IPS DF 6.9 (cell line): Measurements from ENCODE around the gene TRAPPC12.
"Not testable (repeated sequence)": the region's sequence is repeated elsewhere in the genome, so short reads cannot be mapped to it uniquely, and the experiment has no call there.

Experiments
- DNase-seq: peaks from one replicate; pipeline ENCODE4 v3.0.0-alpha.2; 2013; ENCODE audit warnings: low read depth, low spot score
- H3K27ac ChIP-seq: one replicate; pipeline ENCODE4 v1.5.1; 2013; ENCODE audit warnings: low read length, control low read depth
- H3K27me3 ChIP-seq: 2 replicates; pipeline ENCODE4 v1.6.1; 2013; ENCODE audit warnings: mild to moderate bottlenecking, low read length; ENCODE audit not compliant: control insufficient read depth, insufficient read depth
- H3K36me3 ChIP-seq: 2 replicates; pipeline ENCODE4 v1.6.1; 2013; ENCODE audit warnings: low read length; ENCODE audit not compliant: control insufficient read depth, insufficient read depth
- H3K4me1 ChIP-seq: 2 replicates; pipeline ENCODE4 v1.6.1; 2013; ENCODE audit warnings: low read length; ENCODE audit not compliant: control insufficient read depth, insufficient read depth
- H3K4me3 ChIP-seq: 2 replicates; pipeline ENCODE4 v1.5.1; 2013; ENCODE audit warnings: mild to moderate bottlenecking, low read length
- H3K9me3 ChIP-seq: 2 replicates; pipeline ENCODE4 v1.6.1; 2013; ENCODE audit warnings: low read length, inconsistent platforms; ENCODE audit not compliant: control insufficient read depth, insufficient read depth
- WGBS: extraction: QIAGEN DNeasy Blood & Tissue Kit; methylation state at CpG from one replicate; pipeline ENCODE4 v1.1.7; 2013; ENCODE audit warnings: mixed read lengths, missing lambda C conversion rate; ENCODE audit not compliant: insufficient read length, insufficient coverage; 5-methylcytosine and 5-hydroxymethylcytosine counted together

TRAPPC12 gene

GRCh38 chr2:3491716-3492474 is 112.4 kb downstream of the TRAPPC12 start:
- Histone ChIP-seq H3K4me3 (no peak overlapping the region), H3K9me3 (no peaks in the 10 kb centered on the region), H3K27ac (no peak overlapping the region), H3K27me3 (no peaks in the 10 kb centered on the region), H3K36me3 (no peaks in the 10 kb centered on the region), H3K4me1 (peaks cover 4% of the 10 kb centered on the region)
- no peak for DNase-seq
- no CpG with 5 or more reads among the region's 17 CpGs for WGBS

- H3K27me3 ChIP-seq, H3K27ac ChIP-seq, DNase-seq, H3K9me3 ChIP-seq, H3K4me3 ChIP-seq, H3K4me1 ChIP-seq, H3K36me3 ChIP-seq: not testable (repeated sequence)
- no CpG with 5 or more reads among the region's 12 CpGs for WGBS
Measured at GRCh38 chr2:3492475-3492787, 112.9 kb downstream of the TRAPPC12 start.

- Histone ChIP-seq H3K4me3 (no peak overlapping the region), H3K27ac (no peak overlapping the region), H3K36me3 (no peaks in the 10 kb centered on the region), H3K9me3 (no peaks in the 10 kb centered on the region), H3K27me3 (no peaks in the 10 kb centered on the region), H3K4me1 (peaks cover 4% of the 10 kb centered on the region)
- DNase-seq: no peak
- WGBS: no CpG with 5 or more reads among the region's 29 CpGs
Measured at GRCh38 chr2:3492951-3493614, 113.6 kb downstream of the TRAPPC12 start.

- peaks cover 4% of the 10 kb centered on the region for H3K4me1 ChIP-seq
- no peaks in the 10 kb centered on the region for H3K27me3 ChIP-seq
- no CpG with 5 or more reads among the region's 10 CpGs for WGBS
- H3K4me3 ChIP-seq: no peak overlapping the region
- H3K36me3 ChIP-seq: no peaks in the 10 kb centered on the region
- no peak for DNase-seq
- no peaks in the 10 kb centered on the region for H3K9me3 ChIP-seq
- H3K27ac ChIP-seq: no peak overlapping the region
Measured at GRCh38 chr2:3493615-3494007, 114.1 kb downstream of the TRAPPC12 start.

- Histone ChIP-seq H3K36me3 (no peaks in the 10 kb centered on the region), H3K4me3 (no peak overlapping the region), H3K9me3 (no peaks in the 10 kb centered on the region), H3K27me3 (no peaks in the 10 kb centered on the region), H3K27ac (no peak overlapping the region), H3K4me1 (peaks cover 4% of the 10 kb centered on the region)
- DNase-seq: no peak
- WGBS: no CpG with 5 or more reads among the region's 13 CpGs
Measured at GRCh38 chr2:3494984-3495666, 115.6 kb downstream of the TRAPPC12 start.

GRCh38 chr2:3496708-3497080 is 117.2 kb downstream of the TRAPPC12 start:
- H3K4me3 ChIP-seq, H3K4me1 ChIP-seq, DNase-seq, H3K36me3 ChIP-seq, H3K9me3 ChIP-seq, H3K27me3 ChIP-seq, H3K27ac ChIP-seq: not testable (repeated sequence)
- WGBS: no CpG with 5 or more reads among the region's 15 CpGs

- WGBS: no CpG with 5 or more reads among the region's 18 CpGs
- Histone ChIP-seq H3K4me1 (no peaks in the 10 kb centered on the region), H3K9me3 (no peaks in the 10 kb centered on the region), H3K36me3 (peaks cover 6% of the 10 kb centered on the region), H3K27me3 (no peaks in the 10 kb centered on the region), H3K27ac (no peak overlapping the region), H3K4me3 (no peak overlapping the region)
- DNase-seq: no peak
Measured at GRCh38 chr2:3498783-3499394, 119.4 kb downstream of the TRAPPC12 start.

GRCh38 chr2:3500326-3500899 is 120.9 kb downstream of the TRAPPC12 start:
- Histone ChIP-seq H3K27me3 (no peaks in the 10 kb centered on the region), H3K27ac (no peak overlapping the region), H3K4me3 (no peak overlapping the region), H3K9me3 (no peaks in the 10 kb centered on the region), H3K4me1 (no peaks in the 10 kb centered on the region), H3K36me3 (peaks cover 6% of the 10 kb centered on the region)
- no CpG with 5 or more reads among the region's 34 CpGs for WGBS
- no peak for DNase-seq

GRCh38 chr2:3503046-3503445 is 123.6 kb downstream of the TRAPPC12 start:
- WGBS: 100% methylated on average over 8 of the region's 14 CpGs
- no peak overlapping the region for H3K4me3 ChIP-seq
- H3K27me3 ChIP-seq: no peaks in the 10 kb centered on the region
- no peaks in the 10 kb centered on the region for H3K9me3 ChIP-seq
- DNase-seq: no peak
- H3K36me3 ChIP-seq: peaks cover 6% of the 10 kb centered on the region
- no peaks in the 10 kb centered on the region for H3K4me1 ChIP-seq
- no peak overlapping the region for H3K27ac ChIP-seq

GRCh38 chr2:3503483-3503882 is 124.0 kb downstream of the TRAPPC12 start:
- no peak for DNase-seq
- WGBS: no CpG with 5 or more reads among the region's 13 CpGs

More at GRCh38 chr2:3503483-3503882, 124.0 kb downstream of the TRAPPC12 start:
- Histone ChIP-seq H3K9me3 (no peaks in the 10 kb centered on the region), H3K36me3 (peaks cover 6% of the 10 kb centered on the region), H3K4me3 (no peak overlapping the region), H3K27me3 (no peaks in the 10 kb centered on the region), H3K4me1 (no peaks in the 10 kb centered on the region), H3K27ac (no peak overlapping the region)
